ENCODE results near the gene PRICKLE4. TPM values are rescaled to one million over a fixed set of nuclear protein-coding genes. Genes with fewer than 3 reads are reported as not detected.

The PRICKLE4 gene
- total RNA-seq, 4 donors from 2014 or later = 2.2 to 5.1 (median 4.3) TPM

DNA sequence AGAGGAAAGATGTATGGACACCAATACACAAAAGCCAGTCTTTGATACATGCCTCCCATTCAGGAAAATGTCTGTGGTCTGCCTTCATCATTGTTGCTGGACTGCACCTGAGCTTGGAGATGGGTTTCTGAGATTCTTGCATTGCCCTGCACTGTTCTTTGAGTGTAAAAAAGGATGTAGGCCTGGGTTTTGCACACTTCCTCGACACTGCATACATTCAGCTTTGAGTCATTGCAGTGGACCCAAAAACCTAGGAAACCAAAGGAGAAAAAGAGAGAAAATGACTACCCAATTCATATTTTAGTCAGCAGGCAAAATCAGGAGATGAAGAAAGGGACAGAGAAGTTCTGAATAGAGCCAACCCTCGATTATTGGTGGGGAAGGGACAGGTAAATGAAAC lies 15.9 kb downstream of the PRICKLE4 start:
- TF ChIP-seq, protein P1, sequence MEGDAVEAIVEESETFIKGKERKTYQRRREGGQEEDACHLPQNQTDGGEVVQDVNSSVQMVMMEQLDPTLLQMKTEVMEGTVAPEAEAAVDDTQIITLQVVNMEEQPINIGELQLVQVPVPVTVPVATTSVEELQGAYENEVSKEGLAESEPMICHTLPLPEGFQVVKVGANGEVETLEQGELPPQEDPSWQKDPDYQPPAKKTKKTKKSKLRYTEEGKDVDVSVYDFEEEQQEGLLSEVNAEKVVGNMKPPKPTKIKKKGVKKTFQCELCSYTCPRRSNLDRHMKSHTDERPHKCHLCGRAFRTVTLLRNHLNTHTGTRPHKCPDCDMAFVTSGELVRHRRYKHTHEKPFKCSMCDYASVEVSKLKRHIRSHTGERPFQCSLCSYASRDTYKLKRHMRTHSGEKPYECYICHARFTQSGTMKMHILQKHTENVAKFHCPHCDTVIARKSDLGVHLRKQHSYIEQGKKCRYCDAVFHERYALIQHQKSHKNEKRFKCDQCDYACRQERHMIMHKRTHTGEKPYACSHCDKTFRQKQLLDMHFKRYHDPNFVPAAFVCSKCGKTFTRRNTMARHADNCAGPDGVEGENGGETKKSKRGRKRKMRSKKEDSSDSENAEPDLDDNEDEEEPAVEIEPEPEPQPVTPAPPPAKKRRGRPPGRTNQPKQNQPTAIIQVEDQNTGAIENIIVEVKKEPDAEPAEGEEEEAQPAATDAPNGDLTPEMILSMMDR (IDR thresholded peaks at IDR 0.05; ENCODE audit: low read depth) = no peak

DNA sequence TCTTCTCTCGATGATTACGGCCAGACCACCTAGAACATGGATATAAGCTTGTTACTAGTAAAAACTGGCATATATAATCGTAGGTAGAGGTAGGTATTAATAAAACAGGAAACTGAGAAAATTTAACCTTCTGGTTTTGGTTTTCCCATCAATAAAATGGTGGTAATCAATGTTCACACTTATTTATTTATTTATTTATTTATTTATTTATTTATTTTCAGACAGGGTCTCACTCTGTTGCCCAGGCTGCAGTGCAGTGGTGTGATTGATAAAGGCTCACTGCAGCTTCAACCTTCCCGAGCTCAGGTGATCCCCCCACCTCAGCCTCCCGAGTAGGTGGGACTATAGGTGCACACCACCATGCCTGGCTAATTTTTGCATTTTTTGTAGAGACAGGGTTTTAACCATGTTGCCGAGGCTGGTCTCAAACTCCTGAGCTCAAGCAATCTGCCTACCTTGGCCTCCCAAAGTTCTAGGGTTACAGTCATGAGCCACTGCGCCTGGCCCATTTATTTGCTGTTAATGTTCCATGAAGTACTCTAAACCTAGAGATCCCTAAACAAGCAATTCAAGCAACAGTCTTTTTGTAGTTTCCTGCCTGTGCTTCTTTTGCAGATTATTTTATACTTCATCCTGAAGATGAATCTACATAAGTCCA lies 18.4 kb downstream of the PRICKLE4 start:
- TF ChIP-seq, protein P1 (IDR thresholded peaks at IDR 0.05; ENCODE audit: low read depth) = no peak

DNA sequence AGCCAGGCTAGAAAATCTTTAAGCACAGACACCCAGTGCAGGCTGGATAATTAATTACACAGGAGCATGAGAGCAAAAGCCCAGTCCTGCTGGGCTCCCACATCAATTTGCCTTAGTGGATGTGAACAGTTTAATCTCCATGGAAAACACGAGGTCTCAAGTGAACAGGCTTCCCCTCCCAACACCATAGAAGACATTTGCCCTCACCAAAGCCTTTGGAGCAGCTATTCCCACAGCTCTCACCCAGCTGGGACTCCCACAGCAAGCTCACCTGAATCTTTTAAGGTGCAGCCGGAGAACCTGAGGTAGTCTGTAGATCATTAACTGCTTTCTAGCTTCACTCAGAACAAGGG lies 19.0 kb downstream of the PRICKLE4 start:
- TF ChIP-seq, protein P1 (IDR thresholded peaks at IDR 0.05; ENCODE audit: low read depth) = no peak

DNA sequence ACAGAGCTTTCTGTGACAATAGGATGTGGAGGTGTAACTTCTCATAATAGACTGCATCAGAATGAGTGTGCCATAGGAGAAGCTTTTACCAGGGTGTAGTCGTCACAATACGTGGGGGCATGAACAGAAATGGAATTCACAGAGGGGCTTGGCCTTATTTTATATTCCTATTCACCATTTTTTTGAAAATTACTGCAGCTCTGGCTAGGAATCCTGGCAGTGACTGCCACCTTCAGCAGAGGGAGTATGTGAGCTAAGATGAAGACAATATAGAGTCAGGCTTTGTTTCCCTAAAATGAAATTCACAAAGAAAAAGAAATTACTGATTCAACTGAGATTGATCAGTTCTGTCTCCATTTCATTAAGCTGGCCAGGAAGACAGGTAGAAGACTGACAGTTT lies 20.8 kb downstream of the PRICKLE4 start:
- TF ChIP-seq, protein P1 (IDR thresholded peaks at IDR 0.05; ENCODE audit: low read depth) = no peak

DNA sequence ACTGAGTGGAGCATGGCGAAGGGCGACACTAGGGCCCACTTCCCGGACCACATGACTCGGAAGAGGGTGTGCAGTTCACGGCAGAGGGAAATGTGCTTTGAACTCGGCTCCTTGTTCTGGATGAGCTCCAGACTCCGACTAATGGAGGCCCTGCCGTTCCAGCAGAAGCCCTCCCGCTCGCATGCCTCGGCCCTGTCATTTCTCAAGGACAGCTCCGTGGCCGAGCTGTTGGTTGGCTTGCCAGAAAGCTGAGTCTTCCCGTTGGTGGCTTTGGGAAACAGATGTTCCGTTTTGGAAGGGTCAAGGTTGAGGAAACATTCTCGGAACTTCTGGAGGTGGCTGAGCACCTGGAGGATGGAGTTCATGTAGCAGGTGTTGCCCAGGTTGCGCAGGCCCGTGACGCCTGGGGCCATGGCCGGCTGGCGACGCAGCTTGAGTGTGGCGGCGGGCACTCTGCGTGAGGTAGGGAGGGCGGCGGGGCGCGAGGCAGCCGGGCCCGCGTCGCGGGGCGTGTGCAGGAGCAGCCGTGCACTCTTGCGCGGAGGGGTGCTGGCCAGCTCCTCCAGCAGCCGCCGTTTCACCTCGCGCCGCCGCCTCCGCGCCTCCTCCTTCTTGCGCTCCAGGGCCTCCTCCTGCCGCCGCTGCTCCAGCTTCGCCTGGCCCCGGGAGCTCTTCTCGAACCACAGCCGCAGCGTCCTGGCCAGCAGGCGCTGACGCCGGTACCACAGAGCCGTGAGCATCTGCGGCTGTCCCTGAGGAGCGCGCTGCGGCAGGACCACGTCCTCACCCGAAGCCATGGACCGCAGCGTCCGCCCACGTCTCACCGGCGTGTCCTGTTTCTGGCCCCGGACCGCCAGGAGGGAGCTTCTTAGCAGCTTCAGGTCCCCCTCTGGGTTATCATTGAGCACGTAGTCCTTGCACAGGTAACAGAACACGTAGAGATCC lies 25.5 kb downstream of the PRICKLE4 start:
- TF ChIP-seq, protein P1 (IDR thresholded peaks at IDR 0.05; ENCODE audit: low read depth) = no peak

DNA sequence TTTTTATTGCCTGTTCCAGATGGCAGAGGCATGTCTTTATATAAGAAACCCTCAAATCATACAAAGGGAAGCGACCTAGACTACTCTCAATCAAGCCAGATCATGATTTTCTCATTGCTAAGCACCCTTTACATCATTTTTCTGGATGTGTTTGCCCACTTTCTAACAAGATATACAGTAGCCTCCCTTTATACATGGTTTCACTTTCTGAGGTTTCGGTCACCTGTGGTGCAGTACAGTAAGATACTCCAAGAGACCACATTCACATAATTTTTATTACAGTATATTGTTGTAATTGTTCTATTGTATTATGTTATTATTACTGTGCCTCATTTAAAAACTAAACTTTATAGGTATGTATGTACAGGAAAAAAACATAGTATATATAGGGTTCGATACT lies 30.5 kb downstream of the PRICKLE4 start:
- TF ChIP-seq, protein P1 (IDR thresholded peaks at IDR 0.05; ENCODE audit: low read depth) = no peak

DNA sequence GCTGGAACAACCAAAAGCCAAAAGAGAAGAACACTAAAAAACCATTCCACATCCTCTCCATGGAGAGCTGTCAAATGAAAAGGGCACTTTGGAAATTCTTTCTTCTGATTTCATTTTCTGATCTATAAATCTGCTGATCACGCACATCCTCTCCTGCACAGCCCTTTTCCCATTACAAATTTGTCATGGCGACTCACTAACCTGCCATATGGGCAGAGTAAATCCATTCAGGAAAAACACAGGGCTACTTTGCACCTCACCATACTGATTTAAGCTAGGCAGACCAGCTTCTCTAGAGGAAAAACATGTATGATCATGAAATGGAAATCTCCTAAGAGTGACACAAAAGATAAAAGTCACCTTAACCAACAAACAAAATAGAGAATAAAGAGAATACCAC lies 32.9 kb downstream of the PRICKLE4 start:
- TF ChIP-seq, protein P1 (IDR thresholded peaks at IDR 0.05; ENCODE audit: low read depth) = no peak
